Gastrocnemius medialis (tissue), 4 donors: ENCODE results near the gene RBMS3. TPM values are rescaled to one million over a fixed set of nuclear protein-coding genes. Genes with fewer than 3 reads are reported as not detected.

Source experiments
- ATAC-seq, 2 donors: fragments of 150-250 bp; one replicate each; pipeline ENCODE4 v1.9.1; 2016
- DNase-seq, 2 donors: peaks; one replicate each; pipeline ENCODE4 v3.0.0-alpha.2; 2019
- H3K27ac ChIP-seq, 4 donors: fragments of 200-600 bp; sonication (generic); 1 replicate in 1 of 4; 2 replicates in 3 of 4; pipeline ENCODE4 v1.5.1; 2016 to 2018; ENCODE audit warnings: mild to moderate bottlenecking in 2 of 4, moderate library complexity in 1 of 4
- H3K27me3 ChIP-seq, 3 donors: fragments of 200-600 bp; sonication (generic) in 2 of 3; 1 replicate in 1 of 3; 2 replicates in 2 of 3; pipeline versions ENCODE4 v1.5.1 to v1.6.0; 2016 to 2019; ENCODE audit warnings: mild to moderate bottlenecking in 1 of 3, moderate library complexity in 1 of 3
- H3K36me3 ChIP-seq, 2 donors: fragments of 200-600 bp; sonication (generic) in 1 of 2; one replicate each; pipeline ENCODE4 v1.5.1; 2017 to 2018
- H3K4me1 ChIP-seq, 2 donors: fragments of 200-600 bp; sonication (generic) in 1 of 2; one replicate each; pipeline ENCODE4 v1.5.1; 2016 to 2017; ENCODE audit warnings: mild to moderate bottlenecking in 2 of 2
- H3K4me3 ChIP-seq, 4 donors: fragments of 200-600 bp; sonication (generic) in 3 of 4; 1 replicate in 1 of 4; 2 replicates in 3 of 4; pipeline ENCODE4 v1.5.1; 2016 to 2019; ENCODE audit warnings: mild to moderate bottlenecking in 2 of 4
- H3K9me3 ChIP-seq, 3 donors: fragments of 200-600 bp; sonication (generic) in 2 of 3; 1 replicate in 1 of 3; 2 replicates in 2 of 3; pipeline ENCODE4 v1.5.1; 2016 to 2019
- POLR2A ChIP-seq, 2 donors: fragments of 450-650 bp; IDR thresholded peaks; one replicate each; pipeline ENCODE4 v1.6.1; 2017; ENCODE audit warnings: antibody characterized with exemption in 2 of 2, mild to moderate bottlenecking in 2 of 2, moderate library complexity in 2 of 2
- in situ Hi-C, 4 donors: fragments of 200-750 bp; cut with MboI; loops; one replicate each; pipeline versions ENCODE4 v1.15.0 to v1.8.0; 2017; ENCODE audit warnings: low sequenced_read_pairs in 4 of 4
- intact Hi-C: fragments of 100-400 bp; cut with DNase I; formaldehyde crosslinking; loops from one replicate; pipeline ENCODE4 v1.15.1; 2023; ENCODE audit warnings: low total_unique reads
- total RNA-seq, 4 donors: library from RNA; depleted of rRNA; stranded (reverse); fragments of >200 nt; gene quantifications; one replicate each; pipeline versions ENCODE4 v1.1.0 to v1.2.3, GENCODE V29; 2016
- TF ChIP-seq, protein P1 (sequence below), 5 experiments: fragments of 450-650 bp in 3 of 5; fragments of 200-600 bp in 2 of 5; sonication (generic) in 2 of 5; IDR thresholded peaks in 4 of 5; conservative IDR thresholded peaks in 1 of 5; 1 replicate in 4 of 5; 2 replicates in 1 of 5; pipeline ENCODE4 v1.5.1; 2016 to 2019; ENCODE audit warnings: antibody characterized with exemption in 5 of 5, mild to moderate bottlenecking in 3 of 5, moderate library complexity in 3 of 5

Gene RBMS3
- total RNA-seq, 4 donors from 2014 or later = 16.1 to 38.8 (median 22.7) TPM

DNA sequence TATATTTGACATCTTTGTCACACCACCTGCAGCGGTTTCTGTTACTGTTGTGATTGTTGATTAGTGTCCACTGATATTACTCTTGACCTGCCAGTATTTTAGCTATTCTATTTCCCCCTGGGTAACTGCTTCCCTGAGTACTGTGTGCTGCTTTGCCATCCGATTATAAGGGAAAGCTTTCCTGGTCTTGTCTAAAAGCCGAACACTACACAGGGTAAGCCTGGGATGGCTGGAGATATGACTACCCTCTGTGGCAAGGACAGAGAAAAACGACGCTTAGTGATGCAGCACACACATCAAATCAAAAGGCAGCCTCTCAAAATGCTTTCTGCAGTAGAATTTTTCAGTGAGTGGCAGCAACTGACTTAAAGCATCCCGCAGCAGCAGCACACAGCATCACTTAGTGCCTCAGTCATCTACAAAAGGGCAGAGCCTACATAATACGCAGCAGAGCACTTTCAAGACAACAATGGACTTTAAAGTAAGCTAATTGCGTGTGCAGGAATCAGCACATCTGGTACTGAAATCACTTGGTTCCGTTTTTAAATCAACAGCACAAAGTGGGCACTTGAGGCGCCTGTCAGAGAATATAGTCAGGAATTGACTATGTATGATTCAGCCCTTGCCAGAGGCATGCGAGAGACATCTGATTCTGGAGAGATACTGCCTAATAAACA, 669.2 kb downstream of the RBMS3 start:
- Histone ChIP-seq H3K27me3 (no peaks in the 10 kb centered on the region), H3K9me3 (no peaks in the 10 kb centered on the region), H3K4me1 (no peaks in the 10 kb centered on the region), H3K27ac (no peak overlapping the region), H3K4me3 (no peak overlapping the region), H3K36me3 (no peaks in the 10 kb centered on the region)
- intact Hi-C loops (no loop called here), in situ Hi-C loops (no loop called here)
- ATAC-seq (peak in 1 of 2 donors; percentile 36), DNase-seq (no peak)
- no peak for TF ChIP-seq POLR2A (IDR thresholded peaks at IDR 0.05)
- TF ChIP-seq, protein P1, sequence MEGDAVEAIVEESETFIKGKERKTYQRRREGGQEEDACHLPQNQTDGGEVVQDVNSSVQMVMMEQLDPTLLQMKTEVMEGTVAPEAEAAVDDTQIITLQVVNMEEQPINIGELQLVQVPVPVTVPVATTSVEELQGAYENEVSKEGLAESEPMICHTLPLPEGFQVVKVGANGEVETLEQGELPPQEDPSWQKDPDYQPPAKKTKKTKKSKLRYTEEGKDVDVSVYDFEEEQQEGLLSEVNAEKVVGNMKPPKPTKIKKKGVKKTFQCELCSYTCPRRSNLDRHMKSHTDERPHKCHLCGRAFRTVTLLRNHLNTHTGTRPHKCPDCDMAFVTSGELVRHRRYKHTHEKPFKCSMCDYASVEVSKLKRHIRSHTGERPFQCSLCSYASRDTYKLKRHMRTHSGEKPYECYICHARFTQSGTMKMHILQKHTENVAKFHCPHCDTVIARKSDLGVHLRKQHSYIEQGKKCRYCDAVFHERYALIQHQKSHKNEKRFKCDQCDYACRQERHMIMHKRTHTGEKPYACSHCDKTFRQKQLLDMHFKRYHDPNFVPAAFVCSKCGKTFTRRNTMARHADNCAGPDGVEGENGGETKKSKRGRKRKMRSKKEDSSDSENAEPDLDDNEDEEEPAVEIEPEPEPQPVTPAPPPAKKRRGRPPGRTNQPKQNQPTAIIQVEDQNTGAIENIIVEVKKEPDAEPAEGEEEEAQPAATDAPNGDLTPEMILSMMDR (IDR thresholded peaks at IDR 0.05 in 4 of 5, conservative IDR thresholded peaks at IDR 0.05 in 1 of 5) = no peak

DNA sequence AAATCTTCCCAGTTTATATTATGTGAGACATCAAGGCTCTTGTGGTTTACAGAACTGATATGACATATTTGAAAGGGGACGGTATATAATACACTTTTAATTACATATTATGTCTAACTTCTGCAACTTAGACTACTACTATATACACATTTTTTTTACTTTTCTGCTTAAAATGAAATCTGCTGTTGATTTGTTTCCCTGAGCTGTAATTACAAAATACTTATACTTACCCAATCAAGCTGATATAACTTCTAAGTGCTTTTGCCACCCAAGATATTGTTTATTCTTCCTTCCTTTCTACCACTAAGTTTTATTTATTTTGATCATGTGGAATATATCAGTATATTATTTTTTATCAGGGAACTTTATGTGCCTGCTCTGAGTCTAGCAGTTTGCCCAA, 671.6 kb downstream of the RBMS3 start:
- H3K9me3 ChIP-seq = no peaks in the 10 kb centered on the region
- TF ChIP-seq POLR2A (IDR thresholded peaks at IDR 0.05) = no peak
- TF ChIP-seq, protein P1 (IDR thresholded peaks at IDR 0.05 in 4 of 5, conservative IDR thresholded peaks at IDR 0.05 in 1 of 5) = no peak
- H3K4me1 ChIP-seq = no peaks in the 10 kb centered on the region
- no peaks in the 10 kb centered on the region for H3K36me3 ChIP-seq
- H3K27ac ChIP-seq = no peak overlapping the region
- ATAC-seq = no peak
- no peak overlapping the region for H3K4me3 ChIP-seq
- no peaks in the 10 kb centered on the region for H3K27me3 ChIP-seq
- intact Hi-C loops (no loop called here), in situ Hi-C loops (no loop called here)
- DNase-seq = no peak

DNA sequence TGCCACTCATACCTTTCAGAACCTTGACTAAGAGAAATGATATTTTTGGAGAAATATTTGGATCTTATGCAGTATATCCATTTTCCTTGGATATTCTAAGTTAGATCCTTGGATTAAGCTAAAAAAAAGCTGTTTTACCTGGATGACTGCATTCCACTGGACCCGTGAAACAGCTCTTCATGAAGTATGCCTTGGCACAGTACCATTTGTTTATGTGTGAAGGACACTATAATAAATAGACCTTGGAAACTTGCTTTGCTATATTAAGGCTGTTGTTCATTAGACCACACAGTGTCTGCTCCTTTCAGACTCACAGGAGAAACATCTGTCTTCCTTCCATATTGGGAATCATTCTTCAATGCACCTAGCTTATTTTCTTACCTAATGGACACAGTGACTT, 674.5 kb downstream of the RBMS3 start:
- no peak for DNase-seq
- TF ChIP-seq, protein P1 (IDR thresholded peaks at IDR 0.05 in 4 of 5, conservative IDR thresholded peaks at IDR 0.05 in 1 of 5) = no peak
- TF ChIP-seq POLR2A (IDR thresholded peaks at IDR 0.05) = no peak
- Histone ChIP-seq H3K27ac (no peak overlapping the region), H3K27me3 (no peaks in the 10 kb centered on the region), H3K4me1 (no peaks in the 10 kb centered on the region), H3K9me3 (no peaks in the 10 kb centered on the region), H3K36me3 (no peaks in the 10 kb centered on the region), H3K4me3 (no peak overlapping the region)
- in situ Hi-C loops = no loop called here
- no peak for ATAC-seq
- intact Hi-C loops = no loop called here

DNA sequence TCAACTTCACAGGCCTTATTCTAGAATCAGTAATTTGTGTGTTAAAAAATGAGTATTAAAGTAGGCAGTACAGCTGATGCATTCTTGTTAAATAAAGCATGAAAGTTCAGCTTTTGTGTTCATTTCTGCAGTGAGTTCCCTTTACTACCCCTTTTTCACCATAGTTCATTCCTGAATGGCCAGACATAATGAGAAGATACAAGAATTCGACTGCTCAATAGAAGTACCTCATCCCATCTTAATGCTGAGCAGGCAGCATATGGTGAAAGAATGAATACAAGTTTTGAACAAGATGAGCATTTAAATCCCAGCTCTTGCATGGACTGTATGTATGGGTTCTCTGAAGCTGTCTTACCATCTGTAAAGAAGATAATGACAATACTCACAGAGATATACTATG, 677.9 kb downstream of the RBMS3 start:
- H3K27me3 ChIP-seq = no peaks in the 10 kb centered on the region
- no peaks in the 10 kb centered on the region for H3K36me3 ChIP-seq
- no peak for DNase-seq
- intact Hi-C loops = no loop called here
- in situ Hi-C loops = no loop called here
- no peak overlapping the region for H3K4me3 ChIP-seq
- no peak for TF ChIP-seq POLR2A (IDR thresholded peaks at IDR 0.05)
- TF ChIP-seq, protein P1 (IDR thresholded peaks at IDR 0.05 in 4 of 5, conservative IDR thresholded peaks at IDR 0.05 in 1 of 5) = no peak
- H3K9me3 ChIP-seq = no peaks in the 10 kb centered on the region
- H3K4me1 ChIP-seq = no peaks in the 10 kb centered on the region
- no peak for ATAC-seq
- no peak overlapping the region for H3K27ac ChIP-seq

DNA sequence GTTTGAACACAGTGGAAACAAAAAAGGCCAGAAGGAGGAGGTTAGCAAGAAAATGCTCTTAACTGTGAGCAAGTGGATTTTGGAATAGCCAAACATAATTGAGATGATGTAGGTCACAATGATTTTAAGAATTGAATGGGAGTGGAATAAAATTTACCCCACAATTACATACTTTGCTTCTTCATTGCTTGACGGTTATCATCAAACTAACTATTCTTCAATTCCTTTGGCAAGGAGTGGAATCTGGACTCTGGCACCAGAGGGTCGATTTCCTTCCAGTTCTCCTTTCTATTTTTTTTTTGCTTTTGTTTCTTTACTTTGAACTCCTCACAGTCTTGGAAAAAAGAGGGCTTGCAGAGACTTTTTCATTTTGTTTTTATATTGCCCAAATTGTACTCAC, 691.0 kb downstream of the RBMS3 start:
- no peak overlapping the region for H3K27ac ChIP-seq
- ATAC-seq = no peak
- in situ Hi-C loops = no loop called here

More for the DNA sequence above, 691.0 kb downstream of the RBMS3 start:
- Histone ChIP-seq H3K4me1 (no peaks in the 10 kb centered on the region), H3K36me3 (no peaks in the 10 kb centered on the region), H3K27me3 (no peaks in the 10 kb centered on the region), H3K9me3 (no peaks in the 10 kb centered on the region), H3K4me3 (no peak overlapping the region)
- intact Hi-C loops = no loop called here
- no peak for DNase-seq
- TF ChIP-seq, protein P1 (IDR thresholded peaks at IDR 0.05 in 4 of 5, conservative IDR thresholded peaks at IDR 0.05 in 1 of 5) = no peak
- TF ChIP-seq POLR2A (IDR thresholded peaks at IDR 0.05) = no peak
